ENCODE data around the gene LENG1. TPM values are rescaled to one million over a fixed set of nuclear protein-coding genes. Genes with fewer than 3 reads are reported as not detected.

The LENG1 gene
- total and polyA plus RNA-seq, 10 donors: 7.4 to 14.6 (median 9.0) TPM

- H3K27me3 ChIP-seq (replicated peaks in 1 of 7): no peaks in the 10 kb centered on the region
- intact Hi-C loops (cut with DNase I; ENCODE audit: low total_unique reads): no loop called here
- peak in 1 of 3 donors; percentile 7 for TF ChIP-seq POLR2AphosphoS5 (IDR thresholded peaks at IDR 0.05)
- TF ChIP-seq, protein P1, sequence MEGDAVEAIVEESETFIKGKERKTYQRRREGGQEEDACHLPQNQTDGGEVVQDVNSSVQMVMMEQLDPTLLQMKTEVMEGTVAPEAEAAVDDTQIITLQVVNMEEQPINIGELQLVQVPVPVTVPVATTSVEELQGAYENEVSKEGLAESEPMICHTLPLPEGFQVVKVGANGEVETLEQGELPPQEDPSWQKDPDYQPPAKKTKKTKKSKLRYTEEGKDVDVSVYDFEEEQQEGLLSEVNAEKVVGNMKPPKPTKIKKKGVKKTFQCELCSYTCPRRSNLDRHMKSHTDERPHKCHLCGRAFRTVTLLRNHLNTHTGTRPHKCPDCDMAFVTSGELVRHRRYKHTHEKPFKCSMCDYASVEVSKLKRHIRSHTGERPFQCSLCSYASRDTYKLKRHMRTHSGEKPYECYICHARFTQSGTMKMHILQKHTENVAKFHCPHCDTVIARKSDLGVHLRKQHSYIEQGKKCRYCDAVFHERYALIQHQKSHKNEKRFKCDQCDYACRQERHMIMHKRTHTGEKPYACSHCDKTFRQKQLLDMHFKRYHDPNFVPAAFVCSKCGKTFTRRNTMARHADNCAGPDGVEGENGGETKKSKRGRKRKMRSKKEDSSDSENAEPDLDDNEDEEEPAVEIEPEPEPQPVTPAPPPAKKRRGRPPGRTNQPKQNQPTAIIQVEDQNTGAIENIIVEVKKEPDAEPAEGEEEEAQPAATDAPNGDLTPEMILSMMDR (IDR thresholded peaks at IDR 0.05 in 8 of 11, conservative IDR thresholded peaks at IDR 0.05 in 3 of 11): no peak
- DNase-seq: no peak
- H3K27ac ChIP-seq: no peak overlapping the region
- 96 to 98% (median 97%) methylated on average over 13 to 20 of the region's 20 CpGs for WGBS, 5 donors
- no peaks in the 10 kb centered on the region for H3K4me1 ChIP-seq
- no peaks in the 10 kb centered on the region for H3K9me3 ChIP-seq
- H3K36me3 ChIP-seq: peaks cover 4 to 89% (median 73%) of the 10 kb centered on the region in 6 donors
- H3K4me3 ChIP-seq: no peak overlapping the region
Measured at GRCh38 chr19:54129617-54129996, 29.9 kb downstream of the LENG1 start.

GRCh38 chr19:54128796-54129616 is 30.5 kb downstream of the LENG1 start:
- H3K4me3 ChIP-seq: no peak overlapping the region
- H3K27me3 ChIP-seq (replicated peaks in 1 of 7): no peaks in the 10 kb centered on the region
- H3K9me3 ChIP-seq: no peaks in the 10 kb centered on the region
- TF ChIP-seq, protein P1 (IDR thresholded peaks at IDR 0.05 in 8 of 11, conservative IDR thresholded peaks at IDR 0.05 in 3 of 11): no peak
- TF ChIP-seq POLR2AphosphoS5 (IDR thresholded peaks at IDR 0.05): peak in 1 of 3 donors; percentile 6
- TF ChIP-seq POLR2A (IDR thresholded peaks at IDR 0.05): no peak
- no peaks in the 10 kb centered on the region for H3K4me1 ChIP-seq
- WGBS, 5 donors: 95 to 96% (median 96%) methylated on average over 16 to 41 of the region's 41 CpGs
- intact Hi-C loops (cut with DNase I; ENCODE audit: low total_unique reads): no loop called here
- H3K27ac ChIP-seq: no peak overlapping the region
- H3K36me3 ChIP-seq: peaks cover 4 to 95% (median 79%) of the 10 kb centered on the region in 6 donors
- no peak for DNase-seq

- intact Hi-C loops (cut with DNase I; ENCODE audit: low total_unique reads): no loop called here
- no peak overlapping the region for H3K4me3 ChIP-seq
- WGBS, 5 donors: 89 to 95% (median 94%) methylated on average over 20 of the region's 20 CpGs
- no peak for DNase-seq
- TF ChIP-seq POLR2AphosphoS5 (IDR thresholded peaks at IDR 0.05): no peak
- no peak for TF ChIP-seq POLR2A (IDR thresholded peaks at IDR 0.05)
- no peak overlapping the region for H3K27ac ChIP-seq
- H3K36me3 ChIP-seq: peaks cover 4 to 100% (median 85%) of the 10 kb centered on the region in 6 donors
- no peaks in the 10 kb centered on the region for H3K27me3 ChIP-seq (replicated peaks in 1 of 7)
- H3K4me1 ChIP-seq: no peaks in the 10 kb centered on the region
- no peaks in the 10 kb centered on the region for H3K9me3 ChIP-seq
Measured at GRCh38 chr19:54128441-54128725, 31.1 kb downstream of the LENG1 start.

- DNase-seq: no peak
- intact Hi-C loops (cut with DNase I; ENCODE audit: low total_unique reads): no loop called here
- H3K9me3 ChIP-seq: no peaks in the 10 kb centered on the region
- H3K27me3 ChIP-seq (replicated peaks in 1 of 7): no peaks in the 10 kb centered on the region
- H3K4me3 ChIP-seq: no peak overlapping the region
- 93 to 95% (median 94%) methylated on average over 41 to 44 of the region's 44 CpGs for WGBS, 5 donors
- no peak overlapping the region for H3K27ac ChIP-seq
- H3K4me1 ChIP-seq: no peaks in the 10 kb centered on the region
- TF ChIP-seq POLR2A (IDR thresholded peaks at IDR 0.05) (no peak), POLR2AphosphoS5 (IDR thresholded peaks at IDR 0.05) (no peak)
- TF ChIP-seq, protein P1 (IDR thresholded peaks at IDR 0.05 in 8 of 11, conservative IDR thresholded peaks at IDR 0.05 in 3 of 11): no peak
- peaks cover 4 to 100% (median 89%) of the 10 kb centered on the region in 6 donors for H3K36me3 ChIP-seq
Measured at GRCh38 chr19:54127688-54128440, 31.7 kb downstream of the LENG1 start.

Data from spleen (tissue), 11 donors.